ENCODE measurements around the gene CLEC2D. TPM values are rescaled to one million over a fixed set of nuclear protein-coding genes. Genes with fewer than 3 reads are reported as not detected.
"Not testable (repeated sequence)": the region's sequence is repeated elsewhere in the genome, so short reads cannot be mapped to it uniquely, and the experiment has no call there.

Gene CLEC2D
- total RNA-seq, 1 donor from 2014 or later = 18.9 TPM

DNA sequence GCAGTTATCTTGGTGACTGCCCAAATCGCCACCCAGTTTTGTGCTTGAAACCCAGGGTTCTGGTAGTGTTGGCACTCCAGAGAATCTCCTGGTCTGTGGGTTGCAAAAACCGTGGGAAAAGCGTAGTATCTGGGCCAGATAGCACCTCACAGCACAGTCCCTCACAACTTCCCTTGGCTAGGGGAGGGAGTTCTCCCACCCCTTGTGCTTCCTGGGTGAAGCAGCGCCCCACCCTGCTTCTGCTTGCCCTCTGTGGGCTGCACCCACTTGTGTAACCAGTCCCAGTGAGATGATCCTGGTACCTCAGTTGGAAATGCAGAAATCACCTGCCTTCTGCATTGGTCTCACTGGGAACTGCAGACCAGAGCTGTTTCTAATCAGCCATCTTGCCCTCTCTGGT lies 16.4 kb downstream of the CLEC2D start:
- TF ChIP-seq, protein P1, sequence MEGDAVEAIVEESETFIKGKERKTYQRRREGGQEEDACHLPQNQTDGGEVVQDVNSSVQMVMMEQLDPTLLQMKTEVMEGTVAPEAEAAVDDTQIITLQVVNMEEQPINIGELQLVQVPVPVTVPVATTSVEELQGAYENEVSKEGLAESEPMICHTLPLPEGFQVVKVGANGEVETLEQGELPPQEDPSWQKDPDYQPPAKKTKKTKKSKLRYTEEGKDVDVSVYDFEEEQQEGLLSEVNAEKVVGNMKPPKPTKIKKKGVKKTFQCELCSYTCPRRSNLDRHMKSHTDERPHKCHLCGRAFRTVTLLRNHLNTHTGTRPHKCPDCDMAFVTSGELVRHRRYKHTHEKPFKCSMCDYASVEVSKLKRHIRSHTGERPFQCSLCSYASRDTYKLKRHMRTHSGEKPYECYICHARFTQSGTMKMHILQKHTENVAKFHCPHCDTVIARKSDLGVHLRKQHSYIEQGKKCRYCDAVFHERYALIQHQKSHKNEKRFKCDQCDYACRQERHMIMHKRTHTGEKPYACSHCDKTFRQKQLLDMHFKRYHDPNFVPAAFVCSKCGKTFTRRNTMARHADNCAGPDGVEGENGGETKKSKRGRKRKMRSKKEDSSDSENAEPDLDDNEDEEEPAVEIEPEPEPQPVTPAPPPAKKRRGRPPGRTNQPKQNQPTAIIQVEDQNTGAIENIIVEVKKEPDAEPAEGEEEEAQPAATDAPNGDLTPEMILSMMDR (IDR thresholded peaks at IDR 0.05; ENCODE audit: unreplicated experiment) = no peak
- Mint-ChIP-seq H3K36me3 (ENCODE audit: low read depth, unreplicated experiment) (peaks cover 39% of the 10 kb centered on the region), H3K27ac (ENCODE audit: unreplicated experiment) (no peak overlapping the region), H3K4me3 (ENCODE audit: unreplicated experiment) (no peak overlapping the region), H3K4me1 (ENCODE audit: unreplicated experiment) (peaks cover 11% of the 10 kb centered on the region), H3K27me3 (ENCODE audit: unreplicated experiment) (no peaks in the 10 kb centered on the region), H3K9me3 (ENCODE audit: unreplicated experiment) (peaks cover 7% of the 10 kb centered on the region)
- no peak for DNase-seq (ENCODE audit: low spot score)

DNA sequence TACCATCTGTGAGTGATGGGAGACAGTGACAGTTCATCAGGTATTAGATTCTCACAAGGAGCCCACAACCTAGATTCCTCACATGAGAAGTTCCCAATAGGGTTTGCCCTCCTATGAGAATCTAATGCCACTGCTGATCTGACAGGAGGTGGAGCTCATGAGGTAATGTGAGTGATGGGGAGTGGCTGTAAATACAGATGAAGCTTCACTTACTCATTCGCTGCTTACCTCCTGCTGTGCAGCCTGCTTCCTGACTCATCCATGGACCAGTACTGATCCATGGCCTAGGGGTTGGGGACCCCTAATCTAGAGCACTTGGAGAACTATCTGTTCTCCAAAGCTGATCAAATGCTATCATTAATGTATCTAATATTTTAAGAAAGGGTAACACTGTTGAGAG lies 17.7 kb downstream of the CLEC2D start:
- Mint-ChIP-seq H3K27me3 (ENCODE audit: unreplicated experiment) (no peaks in the 10 kb centered on the region), H3K27ac (ENCODE audit: unreplicated experiment) (no peak overlapping the region), H3K9me3 (ENCODE audit: unreplicated experiment) (peaks cover 7% of the 10 kb centered on the region), H3K4me3 (ENCODE audit: unreplicated experiment) (no peak overlapping the region), H3K4me1 (ENCODE audit: unreplicated experiment) (peaks cover 11% of the 10 kb centered on the region), H3K36me3 (ENCODE audit: low read depth, unreplicated experiment) (peaks cover 39% of the 10 kb centered on the region)
- no peak for DNase-seq (ENCODE audit: low spot score)
- TF ChIP-seq, protein P1 (IDR thresholded peaks at IDR 0.05; ENCODE audit: unreplicated experiment) = no peak

DNA sequence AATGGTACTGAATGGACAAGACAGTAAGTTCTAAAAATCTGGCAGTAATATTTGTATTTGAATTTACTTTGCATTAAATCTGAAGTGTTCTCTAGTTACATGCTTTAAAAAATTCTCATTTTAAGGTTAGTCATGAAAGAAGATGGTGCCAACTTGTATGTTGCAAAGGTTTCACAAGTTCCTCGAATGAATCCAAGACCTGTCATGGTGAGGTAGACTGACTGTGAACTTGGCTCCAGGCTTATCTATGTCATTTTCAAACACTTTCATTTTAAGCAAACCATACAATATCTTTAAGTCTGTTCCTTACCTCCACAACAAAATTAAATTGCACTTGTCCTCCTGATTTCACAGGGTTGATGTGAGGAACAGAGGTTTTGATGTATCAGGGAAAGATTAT lies 23.4 kb downstream of the CLEC2D start:
- peaks cover 7% of the 10 kb centered on the region for H3K27me3 Mint-ChIP-seq (ENCODE audit: unreplicated experiment)
- TF ChIP-seq, protein P1 (IDR thresholded peaks at IDR 0.05; ENCODE audit: unreplicated experiment) = no peak
- no peaks in the 10 kb centered on the region for H3K4me1 Mint-ChIP-seq (ENCODE audit: unreplicated experiment)
- no peak for DNase-seq (ENCODE audit: low spot score)
- peaks cover 65% of the 10 kb centered on the region for H3K36me3 Mint-ChIP-seq (ENCODE audit: low read depth, unreplicated experiment)
- no peaks in the 10 kb centered on the region for H3K9me3 Mint-ChIP-seq (ENCODE audit: unreplicated experiment)
- H3K4me3 Mint-ChIP-seq (ENCODE audit: unreplicated experiment) = no peak overlapping the region
- no peak overlapping the region for H3K27ac Mint-ChIP-seq (ENCODE audit: unreplicated experiment)

DNA sequence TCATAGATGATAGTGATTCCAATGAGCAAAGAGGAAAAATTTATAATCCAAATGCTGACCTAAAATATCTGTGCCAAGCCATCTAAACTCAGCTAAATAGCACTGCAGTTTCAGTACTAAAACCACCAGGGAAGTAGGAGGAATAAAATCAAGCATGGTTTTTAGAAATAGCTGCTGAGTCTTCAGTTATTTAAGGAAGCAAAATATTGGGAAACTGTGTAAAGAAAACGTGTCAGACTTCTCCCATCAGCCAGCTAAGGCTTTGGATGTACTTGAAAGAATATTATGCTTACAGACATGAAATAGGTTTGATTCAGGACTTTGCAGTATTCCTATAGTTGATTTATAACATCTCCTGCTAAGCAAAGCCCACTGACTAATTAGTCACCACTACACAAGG lies 24.7 kb downstream of the CLEC2D start:
- no peak for DNase-seq (ENCODE audit: low spot score)
- Mint-ChIP-seq H3K36me3 (ENCODE audit: low read depth, unreplicated experiment) (peaks cover 64% of the 10 kb centered on the region), H3K27ac (ENCODE audit: unreplicated experiment) (no peak overlapping the region), H3K9me3 (ENCODE audit: unreplicated experiment) (no peaks in the 10 kb centered on the region), H3K4me3 (ENCODE audit: unreplicated experiment) (no peak overlapping the region), H3K4me1 (ENCODE audit: unreplicated experiment) (peaks cover 10% of the 10 kb centered on the region), H3K27me3 (ENCODE audit: unreplicated experiment) (peaks cover 7% of the 10 kb centered on the region)
- TF ChIP-seq, protein P1 (IDR thresholded peaks at IDR 0.05; ENCODE audit: unreplicated experiment) = no peak

DNA sequence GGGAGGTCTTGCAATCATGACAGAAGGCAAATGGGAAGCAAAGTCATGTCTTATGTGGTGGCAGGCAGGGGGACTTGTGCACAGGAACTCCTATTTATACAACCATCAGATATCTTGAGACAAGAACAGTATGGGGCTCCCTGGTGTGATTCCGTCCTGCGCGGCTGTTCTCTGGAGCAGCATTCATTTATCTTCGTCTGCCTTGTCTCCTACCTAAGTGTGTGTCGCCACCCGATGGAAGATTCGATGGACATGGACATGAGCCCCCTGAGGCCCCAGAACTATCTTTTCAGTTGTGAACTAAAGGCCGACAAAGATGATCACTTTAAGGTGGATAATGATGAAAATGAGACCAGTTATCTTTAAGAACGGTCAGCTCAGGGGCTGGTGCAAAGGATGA lies 25.6 kb downstream of the CLEC2D start:
- Mint-ChIP-seq H3K4me1 (ENCODE audit: unreplicated experiment) (peaks cover 18% of the 10 kb centered on the region), H3K4me3 (ENCODE audit: unreplicated experiment) (peak overlapping the region; percentile 85), H3K36me3 (ENCODE audit: low read depth, unreplicated experiment) (peaks cover 61% of the 10 kb centered on the region)
- not testable (repeated sequence) for DNase-seq (ENCODE audit: low spot score); H3K9me3 Mint-ChIP-seq (ENCODE audit: unreplicated experiment); H3K27ac Mint-ChIP-seq (ENCODE audit: unreplicated experiment); H3K27me3 Mint-ChIP-seq (ENCODE audit: unreplicated experiment)

DNA sequence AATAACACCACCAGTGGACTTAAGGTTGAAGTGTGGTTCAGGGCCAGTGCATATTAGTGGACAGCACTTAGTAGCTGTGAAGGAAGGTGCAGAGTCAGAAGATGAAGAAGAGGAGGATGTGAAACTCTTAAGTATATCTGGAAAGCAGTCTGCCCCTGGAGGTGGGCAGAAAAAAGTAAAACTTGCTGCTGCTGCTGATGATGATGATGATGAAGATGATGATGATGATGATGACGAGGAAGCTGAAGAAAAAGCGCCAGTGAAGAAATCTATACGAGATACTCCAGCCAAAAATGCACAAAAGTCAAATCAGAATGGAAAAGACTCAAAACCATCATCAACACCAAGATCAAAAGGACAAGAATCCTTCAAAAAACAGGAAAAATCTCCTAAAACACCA lies 26.1 kb downstream of the CLEC2D start:
- H3K27me3 Mint-ChIP-seq (ENCODE audit: unreplicated experiment); H3K9me3 Mint-ChIP-seq (ENCODE audit: unreplicated experiment); DNase-seq (ENCODE audit: low spot score); H3K27ac Mint-ChIP-seq (ENCODE audit: unreplicated experiment): not testable (repeated sequence)
- Mint-ChIP-seq H3K36me3 (ENCODE audit: low read depth, unreplicated experiment) (peaks cover 61% of the 10 kb centered on the region), H3K4me3 (ENCODE audit: unreplicated experiment) (peak overlapping the region; percentile 85), H3K4me1 (ENCODE audit: unreplicated experiment) (peaks cover 22% of the 10 kb centered on the region)
